ENCODE data around the gene NEAT1. TPM values are rescaled to one million over a fixed set of nuclear protein-coding genes. Genes with fewer than 3 reads are reported as not detected.

NEAT1 gene
- total RNA-seq, 1 donor: 487 TPM

DNA sequence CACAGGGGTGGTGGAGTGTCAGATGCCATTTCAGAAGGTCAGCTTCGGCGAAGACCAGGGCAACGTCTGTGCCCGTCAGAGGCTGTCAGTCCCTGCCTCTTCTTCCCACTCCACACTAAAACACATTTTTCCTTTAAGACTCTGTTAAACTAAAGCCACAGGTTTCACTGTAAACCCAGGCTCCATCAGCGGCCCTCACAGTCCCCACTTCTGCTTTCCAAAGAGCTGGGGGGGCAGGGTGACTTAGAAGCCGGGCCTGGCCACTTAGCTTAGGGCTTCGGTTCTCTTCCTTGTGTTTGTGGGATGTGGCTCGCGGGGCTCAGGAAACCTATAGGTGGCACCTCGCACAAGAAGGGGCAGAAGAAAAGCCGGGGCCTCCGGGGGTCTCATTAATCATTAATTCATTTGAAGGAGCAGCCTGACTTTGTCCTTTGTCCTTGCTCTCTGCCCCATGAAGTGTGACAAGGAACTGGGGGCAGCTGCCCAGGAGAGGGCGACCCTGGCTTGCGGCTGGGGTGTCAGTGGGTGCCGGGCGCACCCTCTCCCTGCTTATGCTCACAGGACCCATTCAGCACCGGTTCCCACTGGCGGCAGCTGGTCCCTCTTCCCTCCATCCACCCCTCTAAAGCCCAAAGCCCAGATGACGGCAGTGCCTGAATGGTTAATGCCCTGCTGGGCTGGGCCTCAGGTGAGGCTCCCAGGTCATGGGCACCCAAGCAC is 44.2 kb upstream of the NEAT1 start:
- H3K4me3 ChIP-seq (ENCODE audit: low read depth, low read length): no peak overlapping the region
- TF ChIP-seq, protein P1, sequence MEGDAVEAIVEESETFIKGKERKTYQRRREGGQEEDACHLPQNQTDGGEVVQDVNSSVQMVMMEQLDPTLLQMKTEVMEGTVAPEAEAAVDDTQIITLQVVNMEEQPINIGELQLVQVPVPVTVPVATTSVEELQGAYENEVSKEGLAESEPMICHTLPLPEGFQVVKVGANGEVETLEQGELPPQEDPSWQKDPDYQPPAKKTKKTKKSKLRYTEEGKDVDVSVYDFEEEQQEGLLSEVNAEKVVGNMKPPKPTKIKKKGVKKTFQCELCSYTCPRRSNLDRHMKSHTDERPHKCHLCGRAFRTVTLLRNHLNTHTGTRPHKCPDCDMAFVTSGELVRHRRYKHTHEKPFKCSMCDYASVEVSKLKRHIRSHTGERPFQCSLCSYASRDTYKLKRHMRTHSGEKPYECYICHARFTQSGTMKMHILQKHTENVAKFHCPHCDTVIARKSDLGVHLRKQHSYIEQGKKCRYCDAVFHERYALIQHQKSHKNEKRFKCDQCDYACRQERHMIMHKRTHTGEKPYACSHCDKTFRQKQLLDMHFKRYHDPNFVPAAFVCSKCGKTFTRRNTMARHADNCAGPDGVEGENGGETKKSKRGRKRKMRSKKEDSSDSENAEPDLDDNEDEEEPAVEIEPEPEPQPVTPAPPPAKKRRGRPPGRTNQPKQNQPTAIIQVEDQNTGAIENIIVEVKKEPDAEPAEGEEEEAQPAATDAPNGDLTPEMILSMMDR (IDR thresholded peaks at IDR 0.05; ENCODE audit: insufficient read depth, low read depth, low read length): no peak
- DNase-seq (ENCODE audit: low read depth): no peak

- TF ChIP-seq, protein P1 (IDR thresholded peaks at IDR 0.05; ENCODE audit: insufficient read depth, low read depth, low read length): no peak
- H3K4me3 ChIP-seq (ENCODE audit: low read depth, low read length): no peak overlapping the region
- no peak for DNase-seq (ENCODE audit: low read depth)
Measured at GRCh38 chr11:65378928-65379638, 43.5 kb upstream of the NEAT1 start.

- no peak overlapping the region for H3K4me3 ChIP-seq (ENCODE audit: low read depth, low read length)
- no peak for DNase-seq (ENCODE audit: low read depth)
- TF ChIP-seq, protein P1 (IDR thresholded peaks at IDR 0.05; ENCODE audit: insufficient read depth, low read depth, low read length): no peak
Measured at GRCh38 chr11:65379698-65380459, 42.7 kb upstream of the NEAT1 start.

DNA sequence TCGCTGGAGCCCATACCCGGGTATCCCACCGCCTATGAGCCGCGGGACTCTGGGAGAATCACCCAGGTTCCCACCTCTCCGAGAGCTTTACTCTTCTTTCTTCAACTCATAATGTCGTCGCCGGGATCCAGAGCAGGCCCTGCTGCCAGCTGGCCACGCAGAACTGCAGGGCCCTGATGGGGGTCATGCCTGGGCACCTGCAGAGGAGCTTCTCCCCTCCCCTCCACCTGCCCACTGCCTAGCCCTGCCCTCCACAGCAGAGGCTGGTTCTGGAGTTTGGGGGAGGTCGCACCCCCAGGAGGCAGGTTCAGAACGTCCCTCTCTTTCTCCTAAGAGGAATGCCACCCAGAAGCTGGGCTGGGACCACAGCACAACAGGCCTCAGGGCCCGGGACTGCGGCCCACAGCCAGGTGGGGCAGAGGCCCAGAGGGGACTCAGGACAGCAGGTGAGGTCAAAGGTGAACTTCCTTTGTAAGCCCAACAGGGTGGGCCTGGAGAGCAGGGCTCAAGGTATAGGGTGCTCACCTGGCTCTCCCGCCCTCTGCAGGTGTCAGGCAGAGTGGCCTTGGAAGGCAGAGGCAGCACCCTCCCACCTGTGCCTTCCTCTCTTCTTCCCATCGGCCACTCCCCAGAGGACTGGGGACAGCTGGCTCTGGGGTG is 42.0 kb upstream of the NEAT1 start:
- no peak for DNase-seq (ENCODE audit: low read depth)
- H3K4me3 ChIP-seq (ENCODE audit: low read depth, low read length): no peak overlapping the region
- TF ChIP-seq, protein P1 (IDR thresholded peaks at IDR 0.05; ENCODE audit: insufficient read depth, low read depth, low read length): no peak

GRCh38 chr11:65381716-65382032 is 40.9 kb upstream of the NEAT1 start:
- peak overlapping the region; percentile 47 for H3K4me3 ChIP-seq (ENCODE audit: low read depth, low read length)
- no peak for DNase-seq (ENCODE audit: low read depth)
- TF ChIP-seq, protein P1 (IDR thresholded peaks at IDR 0.05; ENCODE audit: insufficient read depth, low read depth, low read length): no peak

DNA sequence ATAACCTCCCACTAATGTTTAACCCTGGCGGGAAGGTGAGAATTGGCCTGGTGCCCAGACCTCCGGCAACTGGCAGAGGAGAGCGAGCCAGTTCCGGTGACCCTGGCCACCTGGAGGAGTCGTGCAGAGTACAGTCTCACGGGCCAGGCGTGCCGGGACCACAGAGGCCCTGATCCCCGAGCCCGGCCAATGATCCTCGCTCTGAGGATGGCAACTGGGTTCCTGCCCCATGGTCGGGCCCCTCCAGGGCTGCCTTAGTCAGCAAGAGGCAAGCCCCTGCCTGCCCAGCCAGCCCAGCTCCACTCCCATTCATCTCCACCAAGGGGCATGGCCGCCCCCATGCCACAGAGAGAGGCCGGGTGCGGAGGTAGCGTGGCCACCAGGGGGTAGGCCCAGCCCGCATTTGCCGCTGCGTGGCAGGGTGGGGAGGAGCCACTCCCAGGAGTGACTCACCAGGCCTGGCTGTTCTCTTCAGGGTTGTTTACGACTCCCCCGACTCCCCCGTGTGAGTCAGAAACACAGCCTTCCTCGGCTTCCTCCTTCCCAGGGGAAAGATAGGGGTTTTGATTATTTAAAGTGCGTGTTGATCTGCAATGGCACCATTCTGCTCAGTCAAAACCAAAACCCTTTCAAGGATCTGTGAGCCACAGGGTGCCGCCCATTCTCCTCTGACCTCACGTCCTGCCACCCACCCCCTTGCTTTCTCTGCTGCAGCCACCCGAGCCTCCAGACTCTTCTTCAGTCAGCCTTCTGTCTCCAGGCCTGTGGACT is 40.4 kb upstream of the NEAT1 start, which contains the start of gene SLC25A45:
SLC25A45 (minus strand) TSS at position 614 of the 771 bp plus-strand sequence. CDS start 695 bp downstream, outside the sequence.
- peak; percentile 100 for DNase-seq (ENCODE audit: low read depth)
- TF ChIP-seq, protein P1 (IDR thresholded peaks at IDR 0.05; ENCODE audit: insufficient read depth, low read depth, low read length): peak; percentile 79
- H3K4me3 ChIP-seq (ENCODE audit: low read depth, low read length): peak within 1 kb of the TSS; percentile 48
